CD4-positive, alpha-beta memory T cell (primary cell): Measurements from ENCODE around the gene KCND3. TPM values are rescaled to one million over a fixed set of nuclear protein-coding genes. Genes with fewer than 3 reads are reported as not detected.

ENCODE experiments used
- CTCF ChIA-PET: fragments of 350-600 bp; sonication (Branson Sonifier 250); formaldehyde crosslinking; loops from one replicate; lab custom pipeline; 2021; ENCODE audit warnings: inconsistent platforms; ENCODE audit not compliant: partially characterized antibody; lab: Charles Lee
- POLR2A ChIA-PET: fragments of 350-600 bp; sonication (Branson Sonifier 250); formaldehyde crosslinking; loops from one replicate; lab custom pipeline; 2021; ENCODE audit not compliant: partially characterized antibody; lab: Charles Lee
- DNase-seq, 5 donors: peaks; one replicate each; pipeline versions ENCODE4 v3.0.0 to v3.0.0-alpha.2; 2020 to 2022; ENCODE audit warnings: mixed read lengths in 1 of 5
- H3K27ac ChIP-seq: one replicate; pipeline ENCODE4 v1.7.0; 2013; ENCODE audit warnings: low read depth, low read length
- H3K27me3 ChIP-seq: 2 replicates; pipeline ENCODE4 v1.7.0; 2013; ENCODE audit warnings: mild to moderate bottlenecking, low read length, moderate library complexity; ENCODE audit not compliant: insufficient read depth
- H3K36me3 ChIP-seq: 2 replicates; pipeline ENCODE4 v1.7.0; 2013; ENCODE audit warnings: mild to moderate bottlenecking, low read length, moderate library complexity; ENCODE audit not compliant: insufficient read depth
- H3K4me1 ChIP-seq: 2 replicates; pipeline ENCODE4 v1.7.0; 2013; ENCODE audit warnings: mild to moderate bottlenecking, low read length, moderate library complexity; ENCODE audit not compliant: insufficient read depth
- H3K4me3 ChIP-seq, 2 donors: one replicate each; pipeline ENCODE4 v1.7.0; 2013; ENCODE audit warnings: low read length in 2 of 2, mild to moderate bottlenecking in 1 of 2
- H3K9me3 ChIP-seq, 2 donors: one replicate each; pipeline ENCODE4 v1.7.0; 2013; ENCODE audit warnings: low read length in 2 of 2, control low read depth in 1 of 2; ENCODE audit not compliant: control insufficient read depth in 1 of 2
- H3K27ac Mint-ChIP-seq, 7 donors: one replicate each; pipeline ENCODE4 v1.8.0; 2020 to 2021; ENCODE audit warnings: mixed read lengths in 7 of 7, mild to moderate bottlenecking in 6 of 7, inconsistent platforms in 3 of 7, moderate library complexity in 3 of 7
- H3K27me3 Mint-ChIP-seq, 2 donors: one replicate each; pipeline ENCODE4 v1.8.0; 2020 to 2021; ENCODE audit warnings: mixed read lengths in 2 of 2
- H3K36me3 Mint-ChIP-seq, 2 donors: one replicate each; pipeline ENCODE4 v1.8.0; 2020 to 2021; ENCODE audit warnings: mixed read lengths in 2 of 2, inconsistent platforms in 1 of 2, mild to moderate bottlenecking in 1 of 2
- H3K4me1 Mint-ChIP-seq, 4 donors: one replicate each; pipeline ENCODE4 v1.8.0; 2020 to 2021; ENCODE audit warnings: mixed read lengths in 4 of 4, mild to moderate bottlenecking in 1 of 4
- H3K4me3 Mint-ChIP-seq, 8 donors: one replicate each; pipeline ENCODE4 v1.8.0; 2020 to 2021; ENCODE audit warnings: mixed read lengths in 8 of 8, mild to moderate bottlenecking in 7 of 8, moderate library complexity in 6 of 8, inconsistent platforms in 3 of 8
- H3K9me3 Mint-ChIP-seq, 8 donors: one replicate each; pipeline ENCODE4 v1.8.0; 2020 to 2021; ENCODE audit warnings: mixed read lengths in 8 of 8, mild to moderate bottlenecking in 5 of 8, inconsistent platforms in 3 of 8, moderate library complexity in 1 of 8
- intact Hi-C: fragments of 100-400 bp; cut with micrococcal nuclease; formaldehyde crosslinking; loops from one replicate; pipeline ENCODE4 v1.15.1; 2023
- polyA plus RNA-seq, 2 donors: library from polyadenylated mRNA; unstranded; fragments of 300-500 nt; fragmentation: Illumina TruSeq; gene quantifications; one replicate each; pipeline ENCODE4 v1.2.3, GENCODE V29; 2021
- total RNA-seq, 2 experiments: library from RNA; stranded (reverse); gene quantifications; one replicate each; pipeline ENCODE4 v1.2.3, GENCODE V29; 2021

KCND3 gene
- total and polyA plus RNA-seq, 4 experiments from 2014 or later, result 0.03 to 0.05 TPM; not detected in 2

DNA sequence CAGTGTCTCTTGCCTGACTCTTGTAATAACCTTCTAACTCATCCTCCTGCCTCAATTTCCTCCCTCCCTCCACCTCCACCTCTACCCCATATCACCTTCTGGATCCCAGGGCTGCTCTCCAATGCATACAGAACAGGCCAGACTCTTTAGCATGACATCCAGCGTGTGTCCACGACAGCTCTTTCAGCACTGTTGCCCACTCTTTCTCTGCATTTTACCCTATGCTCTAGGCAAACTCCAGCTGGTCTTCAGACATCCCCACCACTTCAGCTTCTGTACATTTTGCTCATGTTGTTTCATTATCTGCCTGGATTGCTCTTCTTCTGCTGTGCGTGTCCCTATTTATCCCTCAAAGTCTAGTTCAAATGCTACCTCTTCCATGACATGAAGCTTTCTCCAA, 255.0 kb downstream of the KCND3 start:
- H3K4me1 ChIP-seq, result peaks cover 15% of the 10 kb centered on the region
- H3K4me1 Mint-ChIP-seq, result peaks cover 5 to 15% (median 11%) of the 10 kb centered on the region in 4 donors
- H3K27me3 ChIP-seq, result peaks cover 10% of the 10 kb centered on the region
- H3K9me3 ChIP-seq, result no peaks in the 10 kb centered on the region
- intact Hi-C loops, result no loop called here
- peaks cover 0 to 2% (median 0%) of the 10 kb centered on the region in 8 donors for H3K9me3 Mint-ChIP-seq
- peaks cover 0 to 11% of the 10 kb centered on the region in 2 donors for H3K27me3 Mint-ChIP-seq
- H3K4me3 Mint-ChIP-seq, result no peak overlapping the region
- no peak for DNase-seq
- CTCF ChIA-PET, result interaction anchor here (1.5 to 1.6 kb wide), 2 partner anchors 11 to 13 kb away, joined by 3 to 5 read pairs; no protein-coding TSS in a partner anchor
- H3K36me3 Mint-ChIP-seq, result no peaks in the 10 kb centered on the region
- POLR2A ChIA-PET, result no interaction called here
- no peak overlapping the region for H3K4me3 ChIP-seq
- no peak overlapping the region for H3K27ac ChIP-seq
- H3K27ac Mint-ChIP-seq, result no peak overlapping the region
- H3K36me3 ChIP-seq, result no peaks in the 10 kb centered on the region

DNA sequence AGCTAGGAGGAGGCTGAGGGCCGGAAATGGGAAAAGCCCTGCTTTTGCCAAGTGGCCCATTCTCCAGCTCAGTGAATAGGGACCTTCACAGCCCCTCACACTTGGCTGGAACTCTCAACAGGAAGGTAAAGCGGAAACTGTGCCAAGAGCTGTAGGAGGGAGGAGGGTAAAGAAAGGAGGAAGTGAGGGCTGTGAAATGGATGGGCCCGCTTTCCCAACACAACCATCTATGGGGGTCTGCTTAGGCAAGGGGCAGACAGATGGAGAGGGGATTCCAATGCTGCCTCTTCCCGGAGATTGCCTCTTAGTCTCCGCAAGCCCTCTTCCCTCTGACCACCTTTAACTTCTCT, 255.5 kb downstream of the KCND3 start:
- POLR2A ChIA-PET, result no interaction called here
- Mint-ChIP-seq H3K27me3 (peaks cover 0 to 11% of the 10 kb centered on the region in 2 donors), H3K4me3 (no peak overlapping the region), H3K4me1 (peaks cover 5 to 15% (median 11%) of the 10 kb centered on the region in 4 donors), H3K9me3 (peaks cover 0 to 2% (median 0%) of the 10 kb centered on the region in 8 donors), H3K27ac (no peak overlapping the region), H3K36me3 (no peaks in the 10 kb centered on the region)
- H3K4me3 ChIP-seq, result no peak overlapping the region
- CTCF ChIA-PET, result interaction anchor here (1.5 to 1.6 kb wide), 2 partner anchors 11 to 13 kb away, joined by 3 to 5 read pairs; no protein-coding TSS in a partner anchor
- no peaks in the 10 kb centered on the region for H3K36me3 ChIP-seq
- H3K27me3 ChIP-seq, result peaks cover 10% of the 10 kb centered on the region
- no peaks in the 10 kb centered on the region for H3K9me3 ChIP-seq
- DNase-seq, result no peak
- intact Hi-C loops, result no loop called here
- peaks cover 15% of the 10 kb centered on the region for H3K4me1 ChIP-seq
- no peak overlapping the region for H3K27ac ChIP-seq

DNA sequence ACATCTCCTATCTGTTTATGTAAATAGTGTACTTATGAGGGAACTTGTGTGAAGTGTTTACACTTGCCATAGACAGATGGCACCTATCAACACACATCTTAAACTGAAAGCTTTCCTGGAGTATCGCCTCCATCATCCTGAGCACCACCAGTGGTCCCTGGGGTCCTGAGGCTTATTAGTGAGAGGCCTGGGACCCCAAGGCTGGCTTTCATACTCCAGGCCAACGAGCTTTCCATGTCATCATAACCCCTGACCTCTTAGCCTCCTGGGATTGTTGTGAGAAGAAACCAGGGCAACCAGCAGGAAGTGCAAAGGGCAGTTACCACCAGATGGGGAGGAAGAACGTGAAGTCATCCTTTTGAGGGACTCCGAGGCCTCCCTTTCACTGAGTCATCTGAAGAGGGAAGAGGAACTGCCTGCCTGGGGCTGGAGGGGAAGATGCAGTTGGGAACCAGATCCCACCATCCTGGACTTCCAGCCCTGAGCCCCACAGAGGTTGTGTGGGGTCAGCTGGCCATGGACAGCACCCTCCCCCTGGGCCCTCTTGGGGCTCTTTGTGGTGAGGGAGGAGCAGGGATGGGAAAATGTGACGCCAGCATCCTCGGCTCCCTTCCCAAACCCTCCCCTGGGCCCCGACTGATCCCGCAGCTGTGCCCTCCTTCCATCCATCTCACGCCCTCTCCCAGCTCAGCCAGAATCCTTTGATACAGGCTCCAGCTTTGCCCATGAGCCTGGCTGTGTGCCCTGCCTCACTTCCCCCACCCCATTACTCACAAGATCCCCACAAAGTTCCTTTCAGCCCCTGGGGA, 256.1 kb downstream of the KCND3 start:
- intact Hi-C loops, result no loop called here
- Mint-ChIP-seq H3K36me3 (no peaks in the 10 kb centered on the region), H3K27ac (peak overlapping the region in 2 of 7 donors; percentile 52 to 59), H3K4me3 (no peak overlapping the region), H3K27me3 (peaks cover 0 to 8% of the 10 kb centered on the region in 2 donors), H3K4me1 (peaks cover 3 to 10% (median 7%) of the 10 kb centered on the region in 4 donors), H3K9me3 (peaks cover 0 to 2% (median 0%) of the 10 kb centered on the region in 8 donors)
- peaks cover 10% of the 10 kb centered on the region for H3K27me3 ChIP-seq
- H3K36me3 ChIP-seq, result no peaks in the 10 kb centered on the region
- no peak for DNase-seq
- H3K4me1 ChIP-seq, result peaks cover 10% of the 10 kb centered on the region
- no peak overlapping the region for H3K4me3 ChIP-seq
- ChIA-PET CTCF (interaction anchor here (1.5 kb wide), 1 partner anchor 14 kb away, joined by 5 read pairs; no protein-coding TSS in a partner anchor), POLR2A (no interaction called here)
- H3K9me3 ChIP-seq, result no peaks in the 10 kb centered on the region
- no peak overlapping the region for H3K27ac ChIP-seq

DNA sequence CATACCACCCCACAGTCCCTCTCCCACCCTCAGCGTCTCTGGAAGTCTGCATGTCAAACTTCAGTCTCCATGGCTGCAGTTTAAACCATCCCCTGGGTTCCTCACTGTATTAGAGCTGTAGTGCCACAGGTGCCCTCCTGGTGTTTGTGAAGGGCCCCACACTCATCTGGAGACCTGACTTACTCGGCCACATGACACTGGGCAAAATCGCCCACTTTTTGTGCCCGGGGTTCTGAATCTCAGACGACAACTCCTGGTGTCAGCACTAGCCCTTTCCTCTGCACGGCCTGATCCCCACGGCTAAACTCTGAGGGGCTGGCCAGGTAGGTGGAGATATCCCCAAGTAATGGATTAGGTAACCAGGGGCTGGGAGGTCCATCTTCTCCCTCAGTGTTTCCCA, 256.8 kb downstream of the KCND3 start:
- H3K27ac Mint-ChIP-seq, result peak overlapping the region in 1 of 7 donors; percentile 68
- Histone ChIP-seq H3K4me3 (no peak overlapping the region), H3K9me3 (no peaks in the 10 kb centered on the region), H3K27ac (no peak overlapping the region), H3K27me3 (peaks cover 10% of the 10 kb centered on the region), H3K4me1 (peaks cover 4% of the 10 kb centered on the region), H3K36me3 (no peaks in the 10 kb centered on the region)
- intact Hi-C loops, result no loop called here
- H3K4me1 Mint-ChIP-seq, result peaks cover 0 to 4% (median 2%) of the 10 kb centered on the region in 4 donors
- H3K27me3 Mint-ChIP-seq, result peaks cover 0 to 5% of the 10 kb centered on the region in 2 donors
- no peak for DNase-seq
- CTCF ChIA-PET, result interaction anchor here (0.8 to 1.8 kb wide), 3 partner anchors 14 to 225 kb away, joined by 3 to 7 read pairs (median 3); no protein-coding TSS in a partner anchor
- H3K4me3 Mint-ChIP-seq, result no peak overlapping the region
- no peaks in the 10 kb centered on the region for H3K36me3 Mint-ChIP-seq
- no peaks in the 10 kb centered on the region for H3K9me3 Mint-ChIP-seq
- POLR2A ChIA-PET, result interaction anchor here (0.6 kb wide), 1 partner anchor 107 kb away, joined by 3 read pairs; no protein-coding TSS in a partner anchor

DNA sequence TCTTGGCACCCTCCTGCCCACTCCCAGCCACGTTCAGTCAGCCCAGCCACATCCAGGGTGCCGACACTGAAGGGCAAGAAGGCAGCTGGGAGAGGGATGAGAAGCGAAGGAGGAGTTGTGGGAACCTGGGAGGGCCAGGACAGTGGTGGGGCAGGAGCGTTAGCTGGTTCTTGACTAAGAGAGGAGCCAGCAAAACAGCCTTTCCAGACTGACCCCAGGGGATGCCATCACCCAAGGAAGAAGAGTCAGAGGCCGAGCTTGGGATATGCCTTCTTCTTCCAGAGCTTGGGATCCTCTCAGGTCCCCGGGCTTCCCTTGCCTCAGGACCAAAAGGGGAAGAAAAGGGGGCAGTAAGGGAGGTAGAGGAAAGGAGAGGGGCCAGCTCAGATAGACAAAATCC, 257.5 kb downstream of the KCND3 start:
- Histone ChIP-seq H3K27me3 (peaks cover 5% of the 10 kb centered on the region), H3K36me3 (no peaks in the 10 kb centered on the region), H3K27ac (no peak overlapping the region), H3K4me3 (no peak overlapping the region), H3K9me3 (no peaks in the 10 kb centered on the region), H3K4me1 (no peaks in the 10 kb centered on the region)
- Mint-ChIP-seq H3K9me3 (no peaks in the 10 kb centered on the region), H3K36me3 (no peaks in the 10 kb centered on the region), H3K4me1 (no peaks in the 10 kb centered on the region), H3K27me3 (no peaks in the 10 kb centered on the region), H3K27ac (no peak overlapping the region), H3K4me3 (no peak overlapping the region)
- intact Hi-C loops, result no loop called here
- DNase-seq, result no peak
- CTCF ChIA-PET, result interaction anchor here (0.8 to 1.8 kb wide), 3 partner anchors 15 to 224 kb away, joined by 3 to 7 read pairs (median 3); no protein-coding TSS in a partner anchor
- POLR2A ChIA-PET, result no interaction called here

DNA sequence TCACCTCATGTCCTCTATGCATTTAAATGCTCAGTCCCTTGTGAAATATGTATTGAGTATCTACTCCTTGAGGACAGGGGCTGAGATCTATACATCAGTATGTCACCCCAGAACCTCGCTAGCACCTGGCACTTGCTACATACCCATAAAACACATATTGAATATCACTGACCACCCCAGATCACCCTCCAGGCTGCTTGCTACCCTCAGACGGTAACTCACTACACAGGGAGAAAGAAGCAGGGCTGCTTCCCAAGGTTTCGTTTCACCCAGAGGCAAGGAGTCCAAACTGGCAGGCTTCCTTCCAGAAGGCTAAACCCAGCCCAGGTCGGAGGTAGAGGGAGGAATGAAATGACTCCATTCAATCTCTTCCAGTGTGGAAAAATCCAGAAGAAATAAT, 258.8 kb downstream of the KCND3 start:
- ChIA-PET POLR2A (no interaction called here), CTCF (no interaction called here)
- H3K27ac Mint-ChIP-seq, result no peak overlapping the region
- no peak overlapping the region for H3K4me3 Mint-ChIP-seq
- no peaks in the 10 kb centered on the region for H3K36me3 ChIP-seq
- no peaks in the 10 kb centered on the region for H3K27me3 ChIP-seq
- H3K27me3 Mint-ChIP-seq, result no peaks in the 10 kb centered on the region
- no peak overlapping the region for H3K4me3 ChIP-seq
- no peaks in the 10 kb centered on the region for H3K9me3 ChIP-seq
- no peaks in the 10 kb centered on the region for H3K36me3 Mint-ChIP-seq
- H3K4me1 ChIP-seq, result no peaks in the 10 kb centered on the region
- intact Hi-C loops, result no loop called here
- no peaks in the 10 kb centered on the region for H3K4me1 Mint-ChIP-seq
- no peaks in the 10 kb centered on the region for H3K9me3 Mint-ChIP-seq
- no peak for DNase-seq
- no peak overlapping the region for H3K27ac ChIP-seq

DNA sequence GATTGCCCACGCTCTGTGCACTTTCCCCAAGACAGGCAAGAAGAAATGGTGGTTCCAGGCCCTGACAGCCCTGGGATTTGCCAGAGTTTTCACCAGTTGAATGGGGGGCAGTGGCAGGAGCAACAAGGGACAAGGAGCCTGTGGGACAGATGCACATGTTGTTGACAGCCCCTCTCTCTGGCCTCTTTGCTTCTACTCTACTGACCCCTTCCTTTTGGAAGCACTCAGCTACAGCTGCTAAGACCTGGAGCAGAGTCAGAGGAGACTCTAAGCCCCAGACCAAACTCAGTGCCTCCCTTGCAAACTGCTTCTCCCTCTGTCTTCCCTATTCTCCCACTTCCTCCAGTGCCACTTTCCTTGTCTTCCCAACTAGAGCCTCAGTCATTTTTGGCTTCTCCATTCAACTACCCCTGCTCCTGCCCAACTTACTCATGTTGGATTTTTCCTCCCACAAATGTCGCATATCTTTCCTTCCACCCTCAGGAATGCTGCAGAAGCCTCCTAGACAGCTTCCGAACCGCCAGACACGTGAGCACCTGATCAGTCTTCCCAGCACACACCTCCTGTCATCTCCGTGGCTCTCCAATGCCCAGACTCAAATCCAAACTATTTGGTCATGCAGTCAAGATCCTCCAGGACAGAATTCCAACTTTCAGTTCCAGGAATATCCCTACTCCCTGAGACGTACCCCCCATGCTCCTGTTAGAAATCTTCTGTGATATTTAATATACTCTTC, 259.4 kb downstream of the KCND3 start:
- no peaks in the 10 kb centered on the region for H3K27me3 ChIP-seq
- H3K4me1 Mint-ChIP-seq, result peaks cover 0 to under 1% (median under 1%) of the 10 kb centered on the region in 4 donors
- peak overlapping the region in 2 of 7 donors; percentile 30 to 51 for H3K27ac Mint-ChIP-seq
- H3K4me3 Mint-ChIP-seq, result no peak overlapping the region
- H3K27ac ChIP-seq, result no peak overlapping the region
- no peaks in the 10 kb centered on the region for H3K9me3 ChIP-seq
- intact Hi-C loops, result no loop called here
- no peaks in the 10 kb centered on the region for H3K36me3 Mint-ChIP-seq
- ChIA-PET POLR2A (no interaction called here), CTCF (no interaction called here)
- no peaks in the 10 kb centered on the region for H3K4me1 ChIP-seq
- no peak overlapping the region for H3K4me3 ChIP-seq
- no peaks in the 10 kb centered on the region for H3K9me3 Mint-ChIP-seq
- DNase-seq, result no peak
- no peaks in the 10 kb centered on the region for H3K27me3 Mint-ChIP-seq
- H3K36me3 ChIP-seq, result no peaks in the 10 kb centered on the region
